ENCODE results near the gene ZBTB20.

Gene ZBTB20

GRCh38 chr3:114435386-114436115 lies 711.5 kb downstream of the ZBTB20 start:
- in situ Hi-C loops (cut with MboI; ENCODE audit: low pct_unique_long_range_greater_than_20kb, low sequenced_read_pairs), result no loop called here
- DNase-seq, result no peak

GRCh38 chr3:114432310-114432709 lies 714.8 kb downstream of the ZBTB20 start:
- no peak for DNase-seq
- in situ Hi-C loops (cut with MboI; ENCODE audit: low pct_unique_long_range_greater_than_20kb, low sequenced_read_pairs), result no loop called here

DNA sequence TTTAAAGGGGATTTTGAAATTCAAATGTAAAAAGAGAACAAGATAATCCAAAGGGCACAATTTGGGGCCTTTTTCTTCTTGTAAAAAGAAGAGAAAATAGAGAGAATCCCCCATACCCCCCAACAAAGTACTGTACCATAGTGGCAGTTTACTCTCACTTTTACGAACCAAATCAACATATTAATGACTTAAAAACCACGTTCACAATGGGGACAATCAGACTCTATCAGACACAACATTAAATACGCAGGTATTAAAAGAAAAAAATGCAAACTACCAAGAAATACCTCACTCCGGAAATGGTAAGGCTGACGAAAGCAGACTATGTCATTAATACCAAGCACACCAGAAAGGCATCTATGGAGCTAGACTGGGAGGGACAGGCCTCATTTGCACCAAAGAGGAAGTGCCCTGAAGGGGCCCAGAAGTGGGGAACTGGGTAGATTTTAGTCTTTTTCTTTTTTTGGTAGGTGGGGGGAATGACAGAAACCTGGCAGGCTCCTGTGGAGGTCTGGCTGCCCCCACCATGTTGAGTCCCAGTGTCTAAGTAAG lies 719.0 kb downstream of the ZBTB20 start:
- in situ Hi-C loops (cut with MboI; ENCODE audit: low pct_unique_long_range_greater_than_20kb, low sequenced_read_pairs), result no loop called here
- peak; percentile 47 for DNase-seq

- in situ Hi-C loops (cut with MboI; ENCODE audit: low pct_unique_long_range_greater_than_20kb, low sequenced_read_pairs), result no loop called here
- DNase-seq, result no peak
Measured at GRCh38 chr3:114427285-114428043, 719.6 kb downstream of the ZBTB20 start.

DNA sequence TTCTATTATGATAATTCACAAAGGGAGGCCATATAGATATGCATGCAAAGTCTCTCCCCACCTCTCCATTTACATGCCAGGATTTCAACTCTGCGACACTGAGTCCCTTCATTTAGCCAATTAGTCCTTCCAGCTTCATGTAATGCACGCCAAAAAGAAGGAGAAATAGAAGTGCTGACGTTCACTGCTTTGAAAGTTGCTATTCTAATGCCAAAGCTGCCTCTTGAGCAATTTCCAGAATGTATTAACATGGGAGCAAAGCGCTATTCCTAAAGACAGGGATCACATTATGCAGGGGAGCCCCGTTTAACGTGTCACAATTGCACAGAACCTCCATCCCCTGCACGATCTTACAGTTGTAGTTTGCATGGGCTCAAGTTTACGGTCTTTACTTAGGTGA lies 722.8 kb downstream of the ZBTB20 start:
- DNase-seq, result no peak
- in situ Hi-C loops (cut with MboI; ENCODE audit: low pct_unique_long_range_greater_than_20kb, low sequenced_read_pairs), result no loop called here

GRCh38 chr3:114421204-114421603 lies 725.9 kb downstream of the ZBTB20 start:
- in situ Hi-C loops (cut with MboI; ENCODE audit: low pct_unique_long_range_greater_than_20kb, low sequenced_read_pairs), result no loop called here
- DNase-seq, result no peak

- peak; percentile 4 for DNase-seq
- in situ Hi-C loops (cut with MboI; ENCODE audit: low pct_unique_long_range_greater_than_20kb, low sequenced_read_pairs), result no loop called here
Measured at GRCh38 chr3:114420072-114420471, 727.0 kb downstream of the ZBTB20 start.

GRCh38 chr3:114418724-114419543 lies 728.2 kb downstream of the ZBTB20 start:
- peak; percentile 71 for DNase-seq
- in situ Hi-C loops (cut with MboI; ENCODE audit: low pct_unique_long_range_greater_than_20kb, low sequenced_read_pairs), result no loop called here

GRCh38 chr3:114418107-114418506 lies 729.0 kb downstream of the ZBTB20 start:
- DNase-seq, result no peak
- in situ Hi-C loops (cut with MboI; ENCODE audit: low pct_unique_long_range_greater_than_20kb, low sequenced_read_pairs), result no loop called here

GRCh38 chr3:114417675-114418074 lies 729.4 kb downstream of the ZBTB20 start:
- no peak for DNase-seq
- in situ Hi-C loops (cut with MboI; ENCODE audit: low pct_unique_long_range_greater_than_20kb, low sequenced_read_pairs), result no loop called here

DNA sequence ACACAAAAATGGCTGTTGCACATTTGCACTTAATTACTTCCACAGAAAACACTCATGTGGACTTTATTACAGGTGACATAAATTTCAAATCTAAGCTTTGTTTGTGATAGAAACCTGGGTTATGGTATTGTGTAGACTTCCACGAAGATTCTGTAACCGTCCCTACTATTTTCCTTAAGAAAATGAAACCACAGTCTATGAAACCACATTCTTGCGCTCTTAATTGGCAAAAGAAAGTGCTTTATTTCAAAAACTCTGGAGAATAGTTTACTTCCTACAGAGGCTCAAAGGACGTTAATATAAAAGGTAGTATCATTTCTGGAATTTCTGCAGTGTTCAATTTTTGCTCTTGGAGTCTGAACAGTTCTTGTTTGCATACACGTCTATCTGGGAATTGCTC lies 729.8 kb downstream of the ZBTB20 start:
- DNase-seq, result no peak
- in situ Hi-C loops (cut with MboI; ENCODE audit: low pct_unique_long_range_greater_than_20kb, low sequenced_read_pairs), result no loop called here

DNA sequence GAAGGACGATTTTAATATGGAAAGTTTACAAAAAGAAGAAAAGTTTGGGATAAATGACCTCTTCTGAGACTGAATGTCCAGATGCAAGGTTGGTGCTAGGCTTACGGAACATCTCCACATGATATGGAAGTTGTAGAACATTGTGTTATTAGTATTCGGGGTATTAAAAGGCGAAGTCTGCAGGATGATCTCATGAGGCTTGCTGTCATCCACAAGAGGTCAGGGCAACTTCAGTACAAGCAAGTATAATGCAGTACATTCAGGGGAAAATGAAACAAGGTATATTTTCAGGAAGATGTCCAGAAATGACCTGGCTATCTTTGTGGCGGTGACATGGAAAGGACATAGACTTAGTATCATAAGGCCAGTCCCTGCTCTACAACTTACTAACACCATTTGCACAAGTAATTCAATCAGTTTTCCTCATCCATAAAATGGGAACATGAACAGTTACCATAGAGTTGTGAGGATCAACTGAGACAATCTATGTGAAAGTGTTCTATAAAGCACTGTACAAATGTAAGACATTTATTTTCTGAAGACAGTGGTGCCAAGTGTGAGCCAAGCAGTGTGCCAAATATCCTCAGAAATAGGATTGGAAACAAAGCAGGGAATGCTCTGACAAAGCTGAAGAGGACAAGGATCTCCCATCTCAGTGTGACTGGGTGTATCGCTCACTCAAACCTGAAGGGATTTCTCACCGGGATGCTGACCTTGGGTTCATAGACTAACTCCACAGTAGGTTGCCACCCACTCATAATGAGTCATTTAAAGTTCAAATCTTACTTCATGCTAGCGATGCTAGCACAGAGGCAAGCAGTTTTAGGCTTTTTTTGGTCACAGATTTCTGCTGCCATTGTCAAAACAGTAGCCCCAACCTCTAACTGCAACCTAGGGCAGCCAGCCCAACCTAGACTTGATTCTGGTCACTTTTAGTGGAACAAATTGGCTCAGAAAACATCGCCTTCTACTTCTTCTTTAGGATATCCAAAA lies 735.0 kb downstream of the ZBTB20 start:
- no peak for DNase-seq
- in situ Hi-C loops (cut with MboI; ENCODE audit: low pct_unique_long_range_greater_than_20kb, low sequenced_read_pairs), result no loop called here

- in situ Hi-C loops (cut with MboI; ENCODE audit: low pct_unique_long_range_greater_than_20kb, low sequenced_read_pairs), result no loop called here
- DNase-seq, result no peak
Measured at GRCh38 chr3:114411190-114411668, 735.9 kb downstream of the ZBTB20 start.

GRCh38 chr3:114408736-114409670 lies 738.1 kb downstream of the ZBTB20 start:
- DNase-seq, result no peak
- in situ Hi-C loops (cut with MboI; ENCODE audit: low pct_unique_long_range_greater_than_20kb, low sequenced_read_pairs), result no loop called here

- DNase-seq, result no peak
- in situ Hi-C loops (cut with MboI; ENCODE audit: low pct_unique_long_range_greater_than_20kb, low sequenced_read_pairs), result no loop called here
Measured at GRCh38 chr3:114406922-114407321, 740.2 kb downstream of the ZBTB20 start.

GRCh38 chr3:114406286-114406685 lies 740.8 kb downstream of the ZBTB20 start:
- DNase-seq, result no peak
- in situ Hi-C loops (cut with MboI; ENCODE audit: low pct_unique_long_range_greater_than_20kb, low sequenced_read_pairs), result no loop called here

- no peak for DNase-seq
- in situ Hi-C loops (cut with MboI; ENCODE audit: low pct_unique_long_range_greater_than_20kb, low sequenced_read_pairs), result no loop called here
Measured at GRCh38 chr3:114405202-114405990, 741.7 kb downstream of the ZBTB20 start.
